Activated T-cell treated with anti-CD3 and anti-CD28 coated beads, Interleukin-2, amount 50 U/mL, for 24 hours (primary cell): ENCODE data around the gene TUBGCP6.

Source experiments
- DNase-seq: peaks from one replicate; pipeline ENCODE4 v3.0.0-alpha.2; 2020
- H3K27ac Mint-ChIP-seq: 2 replicates; pipeline ENCODE4 v1.8.0; 2020; ENCODE audit warnings: mild to moderate bottlenecking, mixed read lengths
- H3K27me3 Mint-ChIP-seq: 2 replicates; pipeline ENCODE4 v1.8.0; 2020; ENCODE audit warnings: mixed read lengths
- H3K36me3 Mint-ChIP-seq: 2 replicates; pipeline ENCODE4 v1.8.0; 2020; ENCODE audit warnings: low read depth, mixed read lengths
- H3K4me1 Mint-ChIP-seq: 2 replicates; pipeline ENCODE4 v1.8.0; 2020; ENCODE audit warnings: low read depth, mixed read lengths
- H3K4me3 Mint-ChIP-seq: 2 replicates; pipeline ENCODE4 v1.8.0; 2020; ENCODE audit warnings: mild to moderate bottlenecking, moderate library complexity, mixed read lengths
- H3K9me3 Mint-ChIP-seq: 2 replicates; pipeline ENCODE4 v1.8.0; 2020; ENCODE audit warnings: mixed read lengths

The TUBGCP6 gene

GRCh38 chr22:50189184-50189848 is 55.5 kb downstream of the TUBGCP6 start:
- H3K36me3 Mint-ChIP-seq: peaks cover 56% of the 10 kb centered on the region
- peaks cover 2% of the 10 kb centered on the region for H3K27me3 Mint-ChIP-seq
- peak overlapping the region; percentile 96 for H3K27ac Mint-ChIP-seq
- H3K4me3 Mint-ChIP-seq: peak overlapping the region; percentile 88
- no peak for DNase-seq
- peaks cover 58% of the 10 kb centered on the region for H3K4me1 Mint-ChIP-seq
- H3K9me3 Mint-ChIP-seq: no peaks in the 10 kb centered on the region

- Mint-ChIP-seq H3K4me3 (peak overlapping the region; percentile 93), H3K36me3 (peaks cover 46% of the 10 kb centered on the region), H3K27ac (peak overlapping the region; percentile 79), H3K27me3 (peaks cover 2% of the 10 kb centered on the region), H3K4me1 (peaks cover 58% of the 10 kb centered on the region), H3K9me3 (no peaks in the 10 kb centered on the region)
- DNase-seq: no peak
Observed at GRCh38 chr22:50188356-50188755, 56.5 kb downstream of the TUBGCP6 start.

- no peak for DNase-seq
- Mint-ChIP-seq H3K27me3 (peaks cover 2% of the 10 kb centered on the region), H3K27ac (peak overlapping the region; percentile 91), H3K36me3 (peaks cover 33% of the 10 kb centered on the region), H3K9me3 (no peaks in the 10 kb centered on the region), H3K4me3 (peak overlapping the region; percentile 93), H3K4me1 (peaks cover 46% of the 10 kb centered on the region)
Observed at GRCh38 chr22:50186761-50187523, 57.9 kb downstream of the TUBGCP6 start.

- H3K27ac Mint-ChIP-seq: peak overlapping the region; percentile 91
- peaks cover 39% of the 10 kb centered on the region for H3K4me1 Mint-ChIP-seq
- H3K4me3 Mint-ChIP-seq: peak overlapping the region; percentile 93
- no peaks in the 10 kb centered on the region for H3K9me3 Mint-ChIP-seq
- no peak for DNase-seq
- peaks cover 2% of the 10 kb centered on the region for H3K27me3 Mint-ChIP-seq
- H3K36me3 Mint-ChIP-seq: peaks cover 26% of the 10 kb centered on the region
Observed at GRCh38 chr22:50186181-50186714, 58.6 kb downstream of the TUBGCP6 start.

- Mint-ChIP-seq H3K4me3 (peak within 1 kb of the TSS; percentile 93), H3K27me3 (peaks cover 2% of the 10 kb centered on the region), H3K27ac (peak within 1 kb of the TSS; percentile 91), H3K36me3 (peaks cover 23% of the 10 kb centered on the region), H3K9me3 (no peaks in the 10 kb centered on the region), H3K4me1 (peaks cover 35% of the 10 kb centered on the region)
- peak; percentile 91 for DNase-seq
Observed at GRCh38 chr22:50185375-50186087, 59.3 kb downstream of the TUBGCP6 start, which contains the start of gene TRABD. Gene TRABD (plus strand): TSS chr22:50185913. CDS start chr22:50193061, 7,148 bp downstream.

GRCh38 chr22:50184902-50185374 is 59.9 kb downstream of the TUBGCP6 start:
- Mint-ChIP-seq H3K27me3 (peaks cover 2% of the 10 kb centered on the region), H3K27ac (no peak overlapping the region), H3K9me3 (no peaks in the 10 kb centered on the region), H3K4me3 (peak overlapping the region; percentile 80), H3K4me1 (peaks cover 34% of the 10 kb centered on the region), H3K36me3 (peaks cover 22% of the 10 kb centered on the region)
- no peak for DNase-seq

GRCh38 chr22:50184004-50184901 is 60.6 kb downstream of the TUBGCP6 start:
- H3K27me3 Mint-ChIP-seq: peaks cover 7% of the 10 kb centered on the region
- H3K36me3 Mint-ChIP-seq: peaks cover 18% of the 10 kb centered on the region
- peaks cover 31% of the 10 kb centered on the region for H3K4me1 Mint-ChIP-seq
- no peaks in the 10 kb centered on the region for H3K9me3 Mint-ChIP-seq
- no peak for DNase-seq
- peak overlapping the region; percentile 76 for H3K4me3 Mint-ChIP-seq
- H3K27ac Mint-ChIP-seq: no peak overlapping the region

GRCh38 chr22:50183141-50183971 is 61.5 kb downstream of the TUBGCP6 start:
- peaks cover 13% of the 10 kb centered on the region for H3K36me3 Mint-ChIP-seq
- DNase-seq: no peak
- no peak overlapping the region for H3K4me3 Mint-ChIP-seq
- peaks cover 22% of the 10 kb centered on the region for H3K4me1 Mint-ChIP-seq
- peaks cover 7% of the 10 kb centered on the region for H3K27me3 Mint-ChIP-seq
- H3K9me3 Mint-ChIP-seq: no peaks in the 10 kb centered on the region
- H3K27ac Mint-ChIP-seq: no peak overlapping the region

GRCh38 chr22:50182176-50183081 is 62.4 kb downstream of the TUBGCP6 start:
- H3K4me3 Mint-ChIP-seq: no peak overlapping the region
- no peak overlapping the region for H3K27ac Mint-ChIP-seq
- peaks cover 8% of the 10 kb centered on the region for H3K36me3 Mint-ChIP-seq
- peaks cover 15% of the 10 kb centered on the region for H3K4me1 Mint-ChIP-seq
- no peaks in the 10 kb centered on the region for H3K9me3 Mint-ChIP-seq
- H3K27me3 Mint-ChIP-seq: peaks cover 10% of the 10 kb centered on the region
- no peak for DNase-seq

GRCh38 chr22:50180727-50181521 is 63.9 kb downstream of the TUBGCP6 start:
- H3K36me3 Mint-ChIP-seq: no peaks in the 10 kb centered on the region
- no peak for DNase-seq
- no peaks in the 10 kb centered on the region for H3K9me3 Mint-ChIP-seq
- H3K4me3 Mint-ChIP-seq: no peak overlapping the region
- H3K27me3 Mint-ChIP-seq: peaks cover 15% of the 10 kb centered on the region
- H3K27ac Mint-ChIP-seq: no peak overlapping the region
- H3K4me1 Mint-ChIP-seq: peaks cover 10% of the 10 kb centered on the region

- Mint-ChIP-seq H3K27ac (no peak overlapping the region), H3K4me3 (no peak overlapping the region), H3K4me1 (peaks cover 7% of the 10 kb centered on the region), H3K27me3 (peaks cover 15% of the 10 kb centered on the region), H3K9me3 (no peaks in the 10 kb centered on the region), H3K36me3 (no peaks in the 10 kb centered on the region)
- DNase-seq: no peak
Observed at GRCh38 chr22:50179937-50180726, 64.7 kb downstream of the TUBGCP6 start.
